Esophagus muscularis mucosa (tissue), 3 donors: ENCODE data around the gene ABCB10.

Experiments
- CTCF ChIP-seq, 3 experiments: fragments of 200-600 bp in 2 of 3; fragments of 450-650 bp in 1 of 3; sonication (generic) in 2 of 3; IDR thresholded peaks; one replicate each; pipeline ENCODE4 v1.5.1; 2017 to 2019; ENCODE audit warnings: antibody characterized with exemption in 3 of 3, mild to moderate bottlenecking in 2 of 3, moderate library complexity in 1 of 3
- POLR2A ChIP-seq: fragments of 450-650 bp; IDR thresholded peaks from one replicate; pipeline ENCODE4 v1.6.1; 2017; ENCODE audit warnings: antibody characterized with exemption, moderate library complexity, mild to moderate bottlenecking, low read depth
- POLR2AphosphoS5 ChIP-seq, 2 donors: sonication (generic); formaldehyde crosslinking; IDR thresholded peaks; one replicate each; pipeline ENCODE4 v1.6.1; 2017; ENCODE audit warnings: antibody characterized with exemption in 2 of 2

- TF ChIP-seq POLR2AphosphoS5 (IDR thresholded peaks at IDR 0.05) = no peak
- TF ChIP-seq CTCF (IDR thresholded peaks at IDR 0.05) = no peak
- TF ChIP-seq POLR2A = no peak
Measured at GRCh38 chr1:229506633-229507032, 51.9 kb downstream of the ABCB10 start.
